Suprapubic skin (tissue), 4 donors: Measurements from ENCODE around the gene RNFT2.
"Not testable (repeated sequence)": the region's sequence is repeated elsewhere in the genome, so short reads cannot be mapped to it uniquely, and the experiment has no call there.

ENCODE experiments used
- CTCF ChIP-seq, 2 donors: fragments of 200-600 bp in 1 of 2; fragments of 450-650 bp in 1 of 2; sonication (generic) in 1 of 2; IDR thresholded peaks; one replicate each; pipeline ENCODE4 v1.5.1; 2016 to 2019; ENCODE audit warnings: antibody characterized with exemption in 2 of 2, mild to moderate bottlenecking in 1 of 2, moderate library complexity in 1 of 2
- EP300 ChIP-seq: sonication (generic); formaldehyde crosslinking; IDR thresholded peaks from one replicate; pipeline ENCODE4 v1.6.1; 2017; ENCODE audit warnings: antibody characterized with exemption
- POLR2A ChIP-seq, 2 donors: fragments of 450-650 bp; IDR thresholded peaks; one replicate each; pipeline ENCODE4 v1.6.1; 2017; ENCODE audit warnings: antibody characterized with exemption in 2 of 2, mild to moderate bottlenecking in 2 of 2, moderate library complexity in 2 of 2
- POLR2AphosphoS5 ChIP-seq, 3 donors: sonication (generic); formaldehyde crosslinking; IDR thresholded peaks; one replicate each; pipeline ENCODE4 v1.6.1; 2017; ENCODE audit warnings: antibody characterized with exemption in 3 of 3

- not testable (repeated sequence) for TF ChIP-seq CTCF (IDR thresholded peaks at IDR 0.05); POLR2A (IDR thresholded peaks at IDR 0.05); POLR2AphosphoS5 (IDR thresholded peaks at IDR 0.05); EP300
These were observed 16.7 kb downstream of the RNFT2 start for GRCh38 chr12:116754783-116755182.
